ENCODE data around the gene RSPH6A.

GRCh38 chr19:45774765-45775164 is 40.3 kb downstream of the RSPH6A start:
- no peak for TF ChIP-seq CTCF (IDR thresholded peaks at IDR 0.05; ENCODE audit: poor library complexity)
- no peak for TF ChIP-seq EZH2 (IDR thresholded peaks at IDR 0.05; ENCODE audit: borderline replicate concordance)
- TF ChIP-seq EZH2phosphoT487 (IDR thresholded peaks at IDR 0.05; ENCODE audit: low read depth, severe bottlenecking, unreplicated experiment), result no peak

Data from hepatocyte (in vitro differentiated cells).